ENCODE data around the gene PLD6.

Gene PLD6

GRCh38 chr17:17154981-17155380, 51.2 kb downstream of the PLD6 start:
- no peak overlapping the region for H2AFZ ChIP-seq (ENCODE audit: low read depth, low read length)
- H4K91ac ChIP-seq (ENCODE audit: low read length): no peak overlapping the region
- no peak overlapping the region for H2BK15ac ChIP-seq (ENCODE audit: low read depth, poor library complexity, severe bottlenecking)
- no peak overlapping the region for H3K4me2 ChIP-seq (ENCODE audit: low read length, poor library complexity, severe bottlenecking)
- H3K23ac ChIP-seq (ENCODE audit: low read length in 2 of 2): no peak overlapping the region
- H3K18ac ChIP-seq (ENCODE audit: low read depth in 1 of 2, low read length in 2 of 2): no peak overlapping the region
- no peaks in the 10 kb centered on the region for H3K27me3 ChIP-seq (ENCODE audit: control insufficient read depth in 1 of 2, insufficient read depth in 1 of 2, low read length in 2 of 2)
- no peak overlapping the region for H2BK12ac ChIP-seq (ENCODE audit: low read length in 2 of 2)
- H2BK120ac ChIP-seq (ENCODE audit: low read depth, low read length): no peak overlapping the region
- DNase-seq: no peak
- no peaks in the 10 kb centered on the region for H3K9me3 ChIP-seq (ENCODE audit: control insufficient read depth, low read length)
- H3K36me3 ChIP-seq (ENCODE audit: control insufficient read depth in 1 of 2, insufficient read depth in 2 of 2, low read depth in 1 of 2, low read length in 2 of 2): peaks cover 62 to 74% of the 10 kb centered on the region in 2 experiments
- H4K8ac ChIP-seq (ENCODE audit: low read length): no peak overlapping the region
- 89% methylated on average over 8 of the region's 8 CpGs for WGBS
- H3K79me1 ChIP-seq (replicated peaks; ENCODE audit: low read length, poor library complexity, severe bottlenecking): peaks cover 20% of the 10 kb centered on the region
- H2BK5ac ChIP-seq (ENCODE audit: low read depth, low read length, poor library complexity, severe bottlenecking): no peak overlapping the region
- peaks cover 48% of the 10 kb centered on the region for H3K4me1 ChIP-seq (ENCODE audit: control insufficient read depth, insufficient read depth, low read depth, low read length)
- no peak overlapping the region for H2AK5ac ChIP-seq (ENCODE audit: low read length, severe bottlenecking)
- H3K14ac ChIP-seq (ENCODE audit: low read length in 2 of 2): no peak overlapping the region
- no peak overlapping the region for H3K9ac ChIP-seq (ENCODE audit: low read length)
- H3K4me3 ChIP-seq (ENCODE audit: insufficient read depth in 1 of 2, low read depth in 1 of 2, low read length in 2 of 2): no peak overlapping the region
- no peak overlapping the region for H3K4ac ChIP-seq (ENCODE audit: low read depth in 1 of 2, low read length in 2 of 2)
- no peak overlapping the region for H3K27ac ChIP-seq (ENCODE audit: low read length, poor library complexity, severe bottlenecking)

- Histone ChIP-seq H3K27me3 (ENCODE audit: control insufficient read depth in 1 of 2, insufficient read depth in 1 of 2, low read length in 2 of 2) (no peaks in the 10 kb centered on the region), H3K4me2 (ENCODE audit: low read length, poor library complexity, severe bottlenecking) (no peak overlapping the region), H2BK12ac (ENCODE audit: low read length in 2 of 2) (no peak overlapping the region), H3K4ac (ENCODE audit: low read depth in 1 of 2, low read length in 2 of 2) (no peak overlapping the region), H3K18ac (ENCODE audit: low read depth in 1 of 2, low read length in 2 of 2) (no peak overlapping the region), H3K79me1 (replicated peaks; ENCODE audit: low read length, poor library complexity, severe bottlenecking) (peaks cover 22% of the 10 kb centered on the region), H3K23ac (ENCODE audit: low read length in 2 of 2) (no peak overlapping the region), H3K4me3 (ENCODE audit: insufficient read depth in 1 of 2, low read depth in 1 of 2, low read length in 2 of 2) (no peak overlapping the region), H3K9ac (ENCODE audit: low read length) (no peak overlapping the region), H3K27ac (ENCODE audit: low read length, poor library complexity, severe bottlenecking) (no peak overlapping the region), H2AK5ac (ENCODE audit: low read length, severe bottlenecking) (no peak overlapping the region), H2AFZ (ENCODE audit: low read depth, low read length) (no peak overlapping the region), H4K91ac (ENCODE audit: low read length) (no peak overlapping the region), H3K4me1 (ENCODE audit: control insufficient read depth, insufficient read depth, low read depth, low read length) (peaks cover 48% of the 10 kb centered on the region), H3K14ac (ENCODE audit: low read length in 2 of 2) (no peak overlapping the region), H3K36me3 (ENCODE audit: control insufficient read depth in 1 of 2, insufficient read depth in 2 of 2, low read depth in 1 of 2, low read length in 2 of 2) (peaks cover 62 to 76% of the 10 kb centered on the region in 2 experiments), H2BK120ac (ENCODE audit: low read depth, low read length) (no peak overlapping the region), H2BK15ac (ENCODE audit: low read depth, poor library complexity, severe bottlenecking) (no peak overlapping the region), H3K9me3 (ENCODE audit: control insufficient read depth, low read length) (no peaks in the 10 kb centered on the region), H2BK5ac (ENCODE audit: low read depth, low read length, poor library complexity, severe bottlenecking) (no peak overlapping the region), H4K8ac (ENCODE audit: low read length) (no peak overlapping the region)
- WGBS: 93% methylated on average over 5 of the region's 5 CpGs
- DNase-seq: no peak
These were observed 51.6 kb downstream of the PLD6 start for GRCh38 chr17:17154556-17154955.

GRCh38 chr17:17153709-17154108, 52.4 kb downstream of the PLD6 start:
- no peak overlapping the region for H2BK5ac ChIP-seq (ENCODE audit: low read depth, low read length, poor library complexity, severe bottlenecking)
- no peak overlapping the region for H3K4me3 ChIP-seq (ENCODE audit: insufficient read depth in 1 of 2, low read depth in 1 of 2, low read length in 2 of 2)
- no peak overlapping the region for H3K14ac ChIP-seq (ENCODE audit: low read length in 2 of 2)
- no peak overlapping the region for H3K18ac ChIP-seq (ENCODE audit: low read depth in 1 of 2, low read length in 2 of 2)
- H2BK12ac ChIP-seq (ENCODE audit: low read length in 2 of 2): no peak overlapping the region
- H2BK120ac ChIP-seq (ENCODE audit: low read depth, low read length): no peak overlapping the region
- no peak overlapping the region for H4K91ac ChIP-seq (ENCODE audit: low read length)
- H2BK15ac ChIP-seq (ENCODE audit: low read depth, poor library complexity, severe bottlenecking): no peak overlapping the region
- no peaks in the 10 kb centered on the region for H3K9me3 ChIP-seq (ENCODE audit: control insufficient read depth, low read length)
- DNase-seq: no peak
- H3K4me1 ChIP-seq (ENCODE audit: control insufficient read depth, insufficient read depth, low read depth, low read length): peaks cover 48% of the 10 kb centered on the region
- H2AK5ac ChIP-seq (ENCODE audit: low read length, severe bottlenecking): no peak overlapping the region
- no peak overlapping the region for H2AFZ ChIP-seq (ENCODE audit: low read depth, low read length)
- H3K4me2 ChIP-seq (ENCODE audit: low read length, poor library complexity, severe bottlenecking): no peak overlapping the region
- H3K79me1 ChIP-seq (replicated peaks; ENCODE audit: low read length, poor library complexity, severe bottlenecking): peaks cover 15% of the 10 kb centered on the region
- 93% methylated on average over 7 of the region's 7 CpGs for WGBS
- H3K23ac ChIP-seq (ENCODE audit: low read length in 2 of 2): no peak overlapping the region
- no peak overlapping the region for H3K27ac ChIP-seq (ENCODE audit: low read length, poor library complexity, severe bottlenecking)
- peaks cover 56 to 68% of the 10 kb centered on the region in 2 experiments for H3K36me3 ChIP-seq (ENCODE audit: control insufficient read depth in 1 of 2, insufficient read depth in 2 of 2, low read depth in 1 of 2, low read length in 2 of 2)
- no peak overlapping the region for H4K8ac ChIP-seq (ENCODE audit: low read length)
- H3K4ac ChIP-seq (ENCODE audit: low read depth in 1 of 2, low read length in 2 of 2): no peak overlapping the region
- H3K27me3 ChIP-seq (ENCODE audit: control insufficient read depth in 1 of 2, insufficient read depth in 1 of 2, low read length in 2 of 2): no peaks in the 10 kb centered on the region
- no peak overlapping the region for H3K9ac ChIP-seq (ENCODE audit: low read length)

- WGBS: 96% methylated on average over 9 of the region's 9 CpGs
- no peak for DNase-seq
- no peaks in the 10 kb centered on the region for H3K9me3 ChIP-seq (ENCODE audit: control insufficient read depth, low read length)
- H2BK15ac ChIP-seq (ENCODE audit: low read depth, poor library complexity, severe bottlenecking): no peak overlapping the region
- peak overlapping the region in 1 of 2 experiments; percentile 42 for H3K18ac ChIP-seq (ENCODE audit: low read depth in 1 of 2, low read length in 2 of 2)
- no peak overlapping the region for H2BK12ac ChIP-seq (ENCODE audit: low read length in 2 of 2)
- no peak overlapping the region for H3K23ac ChIP-seq (ENCODE audit: low read length in 2 of 2)
- H4K8ac ChIP-seq (ENCODE audit: low read length): no peak overlapping the region
- peaks cover 48% of the 10 kb centered on the region for H3K4me1 ChIP-seq (ENCODE audit: control insufficient read depth, insufficient read depth, low read depth, low read length)
- peaks cover 16% of the 10 kb centered on the region for H3K79me1 ChIP-seq (replicated peaks; ENCODE audit: low read length, poor library complexity, severe bottlenecking)
- no peaks in the 10 kb centered on the region for H3K27me3 ChIP-seq (ENCODE audit: control insufficient read depth in 1 of 2, insufficient read depth in 1 of 2, low read length in 2 of 2)
- no peak overlapping the region for H2BK120ac ChIP-seq (ENCODE audit: low read depth, low read length)
- no peak overlapping the region for H3K4ac ChIP-seq (ENCODE audit: low read depth in 1 of 2, low read length in 2 of 2)
- H2BK5ac ChIP-seq (ENCODE audit: low read depth, low read length, poor library complexity, severe bottlenecking): no peak overlapping the region
- H3K4me3 ChIP-seq (ENCODE audit: insufficient read depth in 1 of 2, low read depth in 1 of 2, low read length in 2 of 2): no peak overlapping the region
- no peak overlapping the region for H3K14ac ChIP-seq (ENCODE audit: low read length in 2 of 2)
- no peak overlapping the region for H2AFZ ChIP-seq (ENCODE audit: low read depth, low read length)
- peak overlapping the region; percentile 11 for H2AK5ac ChIP-seq (ENCODE audit: low read length, severe bottlenecking)
- H3K9ac ChIP-seq (ENCODE audit: low read length): no peak overlapping the region
- no peak overlapping the region for H4K91ac ChIP-seq (ENCODE audit: low read length)
- no peak overlapping the region for H3K27ac ChIP-seq (ENCODE audit: low read length, poor library complexity, severe bottlenecking)
- no peak overlapping the region for H3K4me2 ChIP-seq (ENCODE audit: low read length, poor library complexity, severe bottlenecking)
- H3K36me3 ChIP-seq (ENCODE audit: control insufficient read depth in 1 of 2, insufficient read depth in 2 of 2, low read depth in 1 of 2, low read length in 2 of 2): peaks cover 55 to 62% of the 10 kb centered on the region in 2 experiments
These were observed 53.1 kb downstream of the PLD6 start for GRCh38 chr17:17153071-17153470.

All from mesenchymal stem cell (in vitro differentiated cells and primary cell).